Measurements from ENCODE around the gene PCDH9.

PCDH9 gene

GRCh38 chr13:66994097-66994496 lies 236.0 kb downstream of the PCDH9 start:
- peak; percentile 23; the same call in 1 of the 2 replicates for TF ChIP-seq CTCF (IDR thresholded peaks at IDR 0.05; ENCODE audit: borderline replicate concordance, insufficient read depth, low read depth, low read length)

GRCh38 chr13:66992719-66993118 lies 237.4 kb downstream of the PCDH9 start:
- H3K4me3 ChIP-seq (ENCODE audit: low read depth, low read length), result no peak overlapping the region
- TF ChIP-seq CTCF (IDR thresholded peaks at IDR 0.05; ENCODE audit: borderline replicate concordance, insufficient read depth, low read depth, low read length), result no peak

More at GRCh38 chr13:66994097-66994496, 236.0 kb downstream of the PCDH9 start:
- no peak overlapping the region for H3K4me3 ChIP-seq (ENCODE audit: low read depth, low read length)

- no peak for TF ChIP-seq CTCF (IDR thresholded peaks at IDR 0.05; ENCODE audit: borderline replicate concordance, insufficient read depth, low read depth, low read length)
- H3K4me3 ChIP-seq (ENCODE audit: low read depth, low read length), result no peak overlapping the region
Observed at GRCh38 chr13:66992183-66992582, 238.0 kb downstream of the PCDH9 start.

GRCh38 chr13:66984241-66984640 lies 245.9 kb downstream of the PCDH9 start:
- no peak for TF ChIP-seq CTCF (IDR thresholded peaks at IDR 0.05; ENCODE audit: borderline replicate concordance, insufficient read depth, low read depth, low read length)
- no peak overlapping the region for H3K4me3 ChIP-seq (ENCODE audit: low read depth, low read length)

GRCh38 chr13:66981912-66982311 lies 248.2 kb downstream of the PCDH9 start:
- H3K4me3 ChIP-seq (ENCODE audit: low read depth, low read length), result no peak overlapping the region
- no peak for TF ChIP-seq CTCF (IDR thresholded peaks at IDR 0.05; ENCODE audit: borderline replicate concordance, insufficient read depth, low read depth, low read length)

- TF ChIP-seq CTCF (IDR thresholded peaks at IDR 0.05; ENCODE audit: borderline replicate concordance, insufficient read depth, low read depth, low read length), result no peak
Observed at GRCh38 chr13:66977161-66977560, 253.0 kb downstream of the PCDH9 start.

GRCh38 chr13:66974889-66975288 lies 255.2 kb downstream of the PCDH9 start:
- no peak for TF ChIP-seq CTCF (IDR thresholded peaks at IDR 0.05; ENCODE audit: borderline replicate concordance, insufficient read depth, low read depth, low read length)
- no peak overlapping the region for H3K4me3 ChIP-seq (ENCODE audit: low read depth, low read length)

More at GRCh38 chr13:66977161-66977560, 253.0 kb downstream of the PCDH9 start:
- H3K4me3 ChIP-seq (ENCODE audit: low read depth, low read length), result no peak overlapping the region
